KOPT-K1 (cell line): ENCODE data around the gene EDARADD.

Experiments used
- H3K27ac ChIP-seq: fragments of 200-600 bp; sonication (generic); 2 replicates; pipeline ENCODE4 v1.5.1; 2016; ENCODE audit warnings: antibody characterized with exemption, mild to moderate bottlenecking, low read depth, low read length; ENCODE audit not compliant: poor library complexity, severe bottlenecking
- H3K36me3 ChIP-seq: fragments of 200-600 bp; sonication (generic); 2 replicates; pipeline ENCODE4 v1.5.1; 2017; ENCODE audit warnings: antibody characterized with exemption, mild to moderate bottlenecking, low read length, moderate library complexity; ENCODE audit not compliant: insufficient read depth
- H3K9me3 ChIP-seq: fragments of 200-600 bp; sonication (generic); 2 replicates; pipeline ENCODE4 v1.5.1; 2017; ENCODE audit warnings: antibody characterized with exemption, low read length, mild to moderate bottlenecking; ENCODE audit not compliant: insufficient read depth, poor library complexity, severe bottlenecking

EDARADD gene

DNA sequence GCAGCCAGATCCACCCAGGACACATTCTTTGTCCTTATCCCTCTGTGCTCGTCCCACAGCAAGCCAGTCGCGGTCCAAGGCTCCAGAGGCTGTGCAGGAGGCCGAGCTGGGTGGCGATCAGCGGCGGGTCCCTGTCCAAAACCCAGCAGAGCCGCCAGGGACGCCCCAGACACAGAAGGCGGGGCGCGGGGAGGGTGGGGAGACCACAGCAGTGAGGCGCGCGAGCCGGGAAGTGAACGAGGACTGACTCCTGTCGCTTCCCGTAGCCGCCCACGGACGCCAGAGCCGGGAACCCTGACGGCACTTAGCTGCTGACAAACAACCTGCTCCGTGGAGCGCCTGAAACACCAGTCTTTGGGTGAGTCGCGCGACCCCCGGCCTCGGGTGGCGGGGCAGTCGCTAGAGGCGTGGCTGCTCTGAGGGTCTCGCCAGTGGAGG, 129.6 kb downstream of the EDARADD start, which contains the start of gene LGALS8:
TSS of gene LGALS8 (plus strand) at position 279 of the 438 bp plus-strand sequence. CDS start 2,089 bp downstream, outside the sequence.
- Histone ChIP-seq H3K36me3 (peaks cover 19% of the 10 kb centered on the region), H3K27ac (peak within 1 kb of the TSS; percentile 53)

DNA sequence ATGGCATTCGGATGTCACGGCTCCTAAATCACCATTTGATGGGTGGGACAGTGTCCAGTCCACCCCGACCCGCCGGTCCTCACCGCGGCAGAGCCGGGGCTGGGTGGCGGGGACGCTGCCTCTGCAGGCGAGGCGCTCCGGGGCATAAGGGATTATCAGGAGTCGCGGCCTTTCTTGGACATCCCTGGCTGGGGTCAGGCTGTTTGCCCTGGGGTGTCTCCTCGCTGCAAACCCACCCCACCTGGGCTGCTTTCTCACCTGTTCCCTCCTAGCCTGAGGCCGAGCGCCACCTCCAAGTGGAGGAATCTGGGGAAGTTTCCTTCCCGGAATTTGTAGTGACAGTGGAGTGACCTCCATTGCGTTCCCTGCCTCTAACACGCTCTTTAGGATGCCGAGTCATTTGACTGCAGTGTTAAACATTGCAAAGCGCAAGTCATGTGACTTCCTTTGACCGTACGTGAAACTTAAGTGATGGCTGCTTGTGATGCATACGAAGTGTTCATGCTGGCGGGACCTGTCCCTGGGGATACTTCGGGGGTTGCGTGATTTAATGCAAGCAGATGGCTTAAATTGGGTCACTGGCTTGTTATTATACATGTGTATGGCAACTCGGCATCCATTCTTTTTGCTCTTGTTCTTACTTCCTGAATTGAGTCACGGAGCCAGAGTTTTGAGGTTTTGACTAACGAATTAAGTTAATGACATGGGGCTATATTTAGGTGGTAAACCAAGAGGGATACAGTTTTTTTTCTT, 130.2 kb downstream of the EDARADD start:
- Histone ChIP-seq H3K9me3 (no peaks in the 10 kb centered on the region), H3K27ac (peak overlapping the region; percentile 53), H3K36me3 (peaks cover 24% of the 10 kb centered on the region)

More for the DNA sequence above, 129.6 kb downstream of the EDARADD start, which contains the start of gene LGALS8:
- H3K9me3 ChIP-seq, result no peaks in the 10 kb centered on the region

DNA sequence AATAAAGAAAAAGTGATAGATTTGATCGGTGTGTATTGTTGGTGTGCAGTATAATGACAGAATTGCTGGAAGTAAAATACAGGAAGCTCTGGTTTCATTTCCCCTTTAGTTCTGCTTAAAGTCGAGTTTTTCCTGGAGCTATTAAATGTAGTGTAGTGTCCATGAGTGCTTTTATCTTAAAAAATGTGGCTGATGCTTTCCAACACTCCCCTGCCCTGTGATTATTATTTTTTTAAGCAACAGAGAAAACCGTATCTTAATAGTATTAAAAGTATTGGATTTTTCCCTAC, 130.8 kb downstream of the EDARADD start:
- H3K9me3 ChIP-seq, result no peaks in the 10 kb centered on the region
- peak overlapping the region; percentile 53 for H3K27ac ChIP-seq
- peaks cover 24% of the 10 kb centered on the region for H3K36me3 ChIP-seq

DNA sequence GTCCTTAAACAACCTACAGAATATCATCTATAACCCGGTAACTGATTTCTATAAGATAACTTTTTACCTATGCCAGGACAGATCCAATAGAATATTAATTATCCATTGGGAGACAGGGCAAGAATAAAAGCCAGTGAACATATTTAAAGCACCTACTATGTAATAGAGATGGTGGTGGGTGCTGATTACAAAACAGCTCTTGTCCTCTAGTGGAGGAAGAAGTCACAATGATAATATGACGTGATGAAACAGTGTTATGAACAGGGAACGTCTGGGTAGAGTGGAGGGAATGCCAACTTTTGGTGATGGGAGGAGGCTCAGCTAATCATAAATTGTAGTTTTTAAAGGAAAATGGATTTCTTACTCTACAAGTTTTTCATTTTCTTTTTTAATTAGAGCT, 132.0 kb downstream of the EDARADD start:
- Histone ChIP-seq H3K36me3 (peaks cover 24% of the 10 kb centered on the region), H3K9me3 (no peaks in the 10 kb centered on the region), H3K27ac (no peak overlapping the region)

DNA sequence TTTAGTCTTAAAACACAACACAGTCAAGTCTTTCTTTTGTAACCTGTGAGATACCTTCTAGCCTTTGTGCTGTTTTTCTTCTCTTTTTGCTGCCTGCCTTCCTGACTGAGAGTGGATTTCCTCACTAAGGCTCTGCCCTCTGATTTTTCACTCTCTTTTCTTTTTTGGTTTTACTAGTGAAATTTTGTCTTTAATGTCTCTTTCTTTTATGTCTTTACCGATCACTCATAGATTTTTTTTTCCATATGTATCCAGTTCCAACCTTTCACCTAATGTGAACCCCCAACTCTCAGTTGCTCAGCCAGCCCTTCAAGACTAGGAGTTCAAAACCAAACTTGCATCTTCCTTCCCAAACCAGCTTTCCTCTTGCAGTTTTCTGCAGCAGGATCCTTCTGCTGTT, 136.2 kb downstream of the EDARADD start:
- Histone ChIP-seq H3K9me3 (no peaks in the 10 kb centered on the region), H3K27ac (no peak overlapping the region), H3K36me3 (peaks cover 40% of the 10 kb centered on the region)

DNA sequence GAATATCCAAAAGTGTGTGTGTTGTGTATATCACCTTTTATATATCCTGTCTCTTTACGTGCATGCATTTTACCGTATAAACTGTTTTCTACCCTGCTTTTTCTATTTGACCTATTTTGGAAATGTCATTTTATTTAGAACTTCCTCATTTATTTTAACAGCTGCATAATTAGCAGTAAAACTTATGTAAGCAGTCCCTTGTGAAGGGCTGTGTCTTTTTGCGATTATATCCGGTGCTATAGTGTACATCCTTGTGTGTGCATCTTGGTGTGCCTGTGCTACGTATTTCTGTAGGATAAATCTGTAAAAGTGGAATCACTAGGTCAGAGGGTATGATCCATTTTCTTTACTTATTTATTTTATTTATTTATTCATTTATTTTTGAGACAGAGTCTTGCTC, 136.9 kb downstream of the EDARADD start:
- H3K9me3 ChIP-seq, result no peaks in the 10 kb centered on the region
- H3K36me3 ChIP-seq, result peaks cover 38% of the 10 kb centered on the region
- H3K27ac ChIP-seq, result no peak overlapping the region

DNA sequence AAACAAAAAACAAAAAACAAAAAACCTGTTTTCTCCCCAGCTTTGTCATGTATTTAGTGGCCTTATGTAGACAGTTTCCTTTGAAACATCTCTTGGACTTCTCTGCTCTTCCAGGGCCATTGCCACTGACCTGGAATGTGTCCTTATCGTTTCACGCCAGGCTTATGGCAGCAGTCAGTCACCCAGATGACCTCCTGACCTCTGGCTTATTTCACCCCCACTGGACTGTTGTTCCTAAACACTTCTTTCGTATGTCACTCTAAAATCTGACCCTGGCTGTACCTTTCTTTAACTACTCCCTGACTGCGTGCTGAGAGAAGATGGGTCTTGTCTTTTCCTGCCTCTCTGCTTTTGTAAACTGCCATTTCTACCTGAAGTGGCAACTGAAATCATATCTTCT, 138.8 kb downstream of the EDARADD start:
- Histone ChIP-seq H3K27ac (no peak overlapping the region), H3K36me3 (peaks cover 42% of the 10 kb centered on the region), H3K9me3 (no peaks in the 10 kb centered on the region)

DNA sequence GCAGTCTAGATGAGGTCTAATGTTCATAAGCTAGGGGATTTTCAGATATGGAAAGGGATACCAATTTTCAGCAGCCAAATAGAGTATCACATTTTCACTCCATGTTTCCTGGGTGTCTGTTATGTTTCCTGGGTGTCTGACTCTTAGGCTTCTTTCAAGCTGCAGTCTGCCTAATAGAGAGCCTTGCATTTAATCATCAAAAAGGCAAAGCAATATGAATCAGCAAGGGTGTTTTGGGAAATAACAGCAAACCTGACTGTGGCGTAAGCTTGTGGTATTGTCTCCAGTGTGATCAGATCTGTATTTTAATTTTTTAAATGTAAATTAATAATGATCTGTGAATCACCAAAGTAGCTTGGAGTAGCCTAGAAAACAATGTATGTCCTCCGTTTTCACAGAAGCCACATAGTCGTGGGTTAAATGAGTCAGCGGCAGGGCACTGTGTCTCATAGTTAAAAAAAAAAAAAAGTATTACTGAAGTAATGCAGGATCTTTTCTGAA, 140.1 kb downstream of the EDARADD start:
- no peak overlapping the region for H3K27ac ChIP-seq
- no peaks in the 10 kb centered on the region for H3K9me3 ChIP-seq
- peaks cover 49% of the 10 kb centered on the region for H3K36me3 ChIP-seq
